Superior temporal gyrus (tissue), 1 donor: ENCODE measurements around the gene ETV2.
"Not testable (repeated sequence)": the region's sequence is repeated elsewhere in the genome, so short reads cannot be mapped to it uniquely, and the experiment has no call there.

ENCODE experiments used
- DNase-seq: peaks from one replicate; pipeline ENCODE4 v3.0.0-alpha.2; 2016; ENCODE audit errors: extremely low spot score

Gene ETV2

DNA sequence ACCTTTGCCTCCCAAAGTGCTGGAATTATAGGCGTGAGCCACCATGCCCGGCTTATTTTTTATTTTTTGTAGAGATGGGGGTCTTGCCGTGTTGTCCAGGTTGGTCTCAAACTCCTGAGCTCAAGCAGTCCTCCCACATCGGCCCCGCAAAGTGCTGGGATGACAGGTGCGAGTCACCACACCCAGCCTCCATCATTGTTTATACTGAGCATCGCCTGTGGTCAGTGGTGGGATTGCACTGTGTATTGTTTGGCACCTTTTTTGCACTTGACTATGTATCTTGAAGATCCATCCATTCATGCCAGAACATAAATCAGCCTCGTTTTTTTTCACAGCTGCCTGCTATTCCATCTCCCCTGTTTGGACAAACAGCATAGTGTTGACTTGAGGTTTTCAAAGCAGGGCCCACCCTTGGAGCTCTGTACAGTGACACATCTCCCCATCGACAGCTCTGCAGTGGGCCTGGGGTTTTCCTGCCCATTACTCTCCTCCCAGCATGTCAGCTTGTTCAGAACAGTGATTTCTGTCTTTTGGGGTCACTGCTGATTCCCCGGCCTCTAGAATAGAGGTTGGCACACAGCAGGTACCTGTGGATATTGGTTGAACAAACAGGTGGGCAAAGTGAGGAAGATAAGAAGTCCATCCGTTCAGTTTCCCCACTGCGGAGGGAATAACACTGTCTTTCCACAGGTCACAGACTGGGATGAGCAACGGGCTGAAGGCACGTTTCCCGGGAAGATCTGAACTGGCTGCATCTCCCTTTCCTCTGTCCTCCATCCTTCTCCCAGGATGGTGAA, 16.6 kb downstream of the ETV2 start:
- DNase-seq = no peak

DNA sequence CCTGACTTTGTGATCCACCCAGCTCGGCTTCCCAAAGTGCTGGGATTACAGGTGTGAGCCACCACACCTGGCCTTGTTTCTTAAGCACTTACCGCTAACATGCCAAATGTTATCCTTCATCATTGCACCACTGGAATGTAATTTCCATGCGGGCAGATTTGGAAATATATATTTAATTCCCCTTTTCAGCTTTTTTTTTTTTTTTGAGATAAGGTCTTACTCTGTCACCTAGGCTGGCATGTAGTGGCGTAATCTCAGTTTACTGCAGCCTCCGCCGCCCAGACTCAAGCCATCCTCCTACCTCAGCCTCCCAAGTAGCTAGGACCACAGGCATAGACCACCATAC, 20.4 kb downstream of the ETV2 start:
- DNase-seq = no peak

DNA sequence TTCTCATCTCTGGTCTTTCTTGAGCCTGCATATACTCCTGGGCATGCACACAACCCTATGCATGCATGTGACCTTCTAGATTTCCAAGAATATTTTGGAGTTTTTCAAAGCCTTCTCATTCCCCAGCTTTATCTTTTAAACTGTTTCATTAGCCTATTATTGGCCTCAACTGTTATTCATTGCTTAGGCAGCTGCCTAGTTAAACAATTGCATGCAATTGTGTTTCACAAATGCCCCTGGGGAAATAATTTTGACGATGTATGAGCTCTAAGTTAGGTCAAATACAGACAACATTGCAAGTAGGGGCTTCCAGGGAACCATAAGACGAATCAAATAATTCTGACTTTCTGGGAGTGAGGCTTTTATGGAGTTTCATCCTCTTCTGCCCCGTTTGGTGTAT, 22.4 kb downstream of the ETV2 start:
- DNase-seq = no peak

DNA sequence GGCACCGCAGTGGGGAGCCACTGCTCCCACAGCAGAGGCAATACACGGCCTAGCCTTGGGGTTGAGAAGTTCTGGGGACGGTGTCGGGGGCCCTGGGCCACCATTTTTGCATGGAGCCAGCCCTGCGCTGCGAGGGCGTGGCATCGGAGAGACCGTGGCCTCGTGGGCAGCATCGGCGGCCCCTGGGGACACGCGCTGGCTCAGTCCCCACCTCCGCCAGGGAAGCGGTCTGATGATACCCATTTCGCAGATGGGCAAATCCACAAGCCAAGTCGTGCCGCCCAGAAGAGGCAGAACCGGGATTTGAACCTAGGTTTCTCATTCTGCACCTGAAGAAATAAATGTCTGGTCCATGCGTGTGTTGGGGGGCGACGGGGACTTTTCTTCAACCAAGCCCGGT, 23.6 kb downstream of the ETV2 start:
- DNase-seq = no peak

DNA sequence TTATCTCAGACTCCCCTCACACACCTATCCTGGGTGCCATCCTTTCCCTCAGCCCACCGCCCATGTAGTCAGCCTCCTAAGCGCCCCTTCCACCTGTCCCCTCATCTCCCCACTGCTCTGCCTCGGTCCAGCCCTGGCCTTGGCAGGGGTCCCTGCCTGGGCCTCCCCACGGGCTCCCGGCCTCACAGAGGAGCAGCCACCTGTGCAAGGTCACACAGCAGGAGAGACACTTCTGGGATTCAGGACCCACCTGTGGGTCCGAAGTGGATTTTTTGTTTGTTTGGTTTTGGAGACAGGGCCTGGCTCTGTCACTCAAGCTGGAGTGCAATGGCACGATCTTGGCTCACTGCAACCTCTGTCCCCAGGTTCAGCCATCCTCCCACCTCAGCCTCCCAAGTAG, 24.1 kb downstream of the ETV2 start:
- no peak for DNase-seq

DNA sequence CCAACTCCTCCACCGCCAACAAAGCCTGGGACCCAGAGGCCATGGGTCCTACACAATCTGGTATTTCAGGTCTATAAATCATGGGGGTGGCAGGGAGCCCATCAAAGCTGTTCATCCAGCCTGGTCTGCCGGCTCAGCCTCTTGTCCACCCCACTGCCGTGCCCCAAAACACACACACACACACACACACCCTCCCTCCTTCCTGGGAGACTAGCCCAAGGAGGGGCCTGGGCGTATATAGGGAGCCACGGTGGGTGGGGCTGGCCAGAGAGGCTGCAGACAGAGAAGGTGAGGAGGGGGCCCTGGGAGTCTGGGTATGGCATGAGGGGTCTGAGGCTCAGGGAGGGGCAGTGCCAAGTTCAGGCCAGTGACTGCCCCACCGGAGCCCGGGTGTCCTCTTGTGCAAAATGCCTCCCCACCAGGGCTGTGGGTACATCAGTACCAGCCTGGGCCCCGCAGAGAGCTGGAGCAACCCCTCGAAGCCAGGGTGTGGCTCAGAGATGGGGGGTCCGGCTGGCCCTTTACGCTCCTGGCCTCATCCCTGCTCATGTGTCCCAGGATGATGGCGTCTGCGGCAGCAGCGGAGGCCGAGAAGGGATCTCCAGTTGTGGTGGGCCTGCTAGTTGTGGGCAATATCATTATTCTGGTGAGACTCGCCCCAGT, 24.8 kb downstream of the ETV2 start, which contains the start of gene UPK1A:
Gene UPK1A (plus strand): TSS at position 267 of the 663 bp plus-strand sequence. CDS start 296 bp downstream, at position 563.
- DNase-seq = no peak

GRCh38 chr19:35669566-35669965, 28.0 kb downstream of the ETV2 start:
- no peak for DNase-seq

DNA sequence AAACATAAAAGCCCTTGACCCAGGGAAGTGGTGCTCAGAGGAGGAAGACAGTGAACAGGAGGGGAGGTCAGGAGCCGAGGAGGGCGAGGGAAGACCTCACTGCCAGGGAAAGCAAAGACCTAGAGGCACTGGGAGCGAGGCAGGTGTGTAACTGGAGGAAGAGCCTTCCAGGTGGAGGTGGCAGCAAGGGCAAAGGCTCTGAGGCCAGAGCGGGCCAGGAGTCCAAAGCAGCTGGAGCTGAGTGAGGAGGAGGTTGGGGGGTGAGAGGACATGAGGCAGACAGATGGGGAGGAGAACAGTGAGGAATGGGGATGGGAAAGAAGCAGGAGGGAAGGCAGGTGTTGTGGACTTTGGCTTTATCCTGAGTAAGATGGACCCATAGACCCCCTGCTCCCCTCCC, 28.4 kb downstream of the ETV2 start:
- no peak for DNase-seq

DNA sequence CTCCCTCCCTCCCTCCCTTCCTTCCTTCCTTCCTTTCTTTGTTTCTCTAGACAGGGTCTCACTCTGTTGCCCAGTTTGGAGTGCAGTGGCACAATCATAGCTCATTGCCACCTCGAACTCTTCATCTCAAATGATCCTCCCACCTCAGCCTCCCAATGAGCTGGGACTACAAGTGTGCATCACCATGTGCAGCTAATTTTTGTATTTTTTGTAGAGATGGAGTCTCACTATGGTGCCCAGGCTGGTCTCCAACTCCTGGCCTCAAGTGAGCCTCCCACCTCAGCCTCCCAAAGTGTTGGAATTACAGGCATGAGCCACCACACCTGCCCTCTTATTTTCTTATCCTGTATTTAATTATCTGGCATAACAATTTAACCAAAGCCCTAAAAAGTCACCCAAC, 29.1 kb downstream of the ETV2 start:
- no peak for DNase-seq

DNA sequence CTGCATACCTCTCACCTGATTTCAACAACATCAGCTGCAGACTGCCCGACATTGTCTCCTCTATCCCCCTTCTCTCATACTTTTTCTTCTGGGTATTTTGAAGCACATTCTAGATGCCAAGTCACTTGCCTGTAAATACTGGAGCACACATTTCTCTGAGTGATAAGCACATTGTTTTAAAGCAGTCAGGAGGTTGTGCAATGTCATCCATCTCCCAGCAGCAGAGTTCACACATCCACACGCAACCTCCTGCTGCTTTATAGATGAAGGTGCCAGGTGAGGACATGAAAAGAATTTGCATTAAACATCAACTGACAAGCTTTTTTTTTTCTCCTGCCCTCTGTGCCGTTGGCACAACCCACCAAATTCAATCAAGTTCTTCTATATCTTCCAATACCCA, 30.3 kb downstream of the ETV2 start:
- DNase-seq = no peak

- no peak for DNase-seq
Measured at GRCh38 chr19:35673121-35673804, 31.7 kb downstream of the ETV2 start.

GRCh38 chr19:35675589-35676140, 34.1 kb downstream of the ETV2 start:
- DNase-seq = no peak

DNA sequence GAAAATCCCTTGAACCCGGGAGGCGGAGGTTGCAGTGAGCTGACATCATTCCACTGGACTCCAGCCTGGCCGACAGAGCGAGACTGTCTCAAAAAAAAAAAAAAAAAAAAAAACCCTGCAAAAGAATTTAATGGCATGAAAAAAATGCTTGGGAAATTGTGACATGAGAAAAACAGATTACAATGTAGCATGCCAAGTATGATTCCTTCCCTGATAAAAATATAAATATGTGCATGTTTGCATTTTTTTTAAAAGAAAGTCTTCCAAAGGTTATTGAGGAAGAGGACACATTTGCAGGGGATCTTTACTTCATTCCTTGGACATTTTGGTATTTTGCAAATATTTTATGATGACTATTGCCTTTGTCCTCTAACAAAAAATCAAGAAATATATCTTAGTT, 48.3 kb downstream of the ETV2 start:
- no peak for DNase-seq

GRCh38 chr19:35691106-35691505, 49.6 kb downstream of the ETV2 start:
- DNase-seq = not testable (repeated sequence)

DNA sequence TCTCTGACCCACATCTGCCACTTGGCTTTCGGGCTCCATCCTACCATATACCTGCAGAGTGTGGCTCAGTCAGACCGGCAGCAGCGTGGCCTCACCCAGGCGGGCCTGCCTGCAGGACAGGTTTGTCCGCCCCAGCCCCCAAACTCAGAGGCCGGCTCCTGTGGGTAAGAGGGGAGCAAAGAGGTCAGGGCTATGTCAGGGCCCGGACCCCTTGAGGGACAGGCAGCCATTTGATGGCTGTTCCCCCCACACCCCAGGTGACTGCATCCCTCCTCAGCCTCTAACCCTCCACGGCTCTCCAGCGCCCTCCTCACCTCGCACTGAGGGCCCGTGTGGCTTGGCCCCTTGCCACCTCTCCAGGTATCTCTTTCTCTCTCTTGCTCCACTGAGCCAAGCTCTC, 50.5 kb downstream of the ETV2 start:
- DNase-seq = no peak

DNA sequence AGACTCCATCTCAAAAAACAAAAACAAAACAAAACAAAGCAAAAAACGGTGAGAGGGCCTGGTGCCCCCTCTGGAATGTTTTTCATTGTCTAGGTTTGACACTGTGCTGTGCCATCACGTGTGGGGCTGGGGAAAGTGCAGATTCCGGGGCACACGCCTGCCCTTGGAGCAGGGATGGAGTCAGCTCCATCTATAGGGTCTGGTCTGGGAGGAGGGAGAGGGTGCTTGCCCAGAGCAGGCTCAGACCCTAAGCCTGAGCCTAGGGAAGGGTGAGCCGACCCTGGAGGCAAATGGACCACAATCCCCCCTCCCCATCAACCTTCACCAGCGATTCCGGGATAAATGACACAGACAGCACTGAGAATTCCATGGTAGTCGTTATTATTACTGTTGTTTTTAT, 51.9 kb downstream of the ETV2 start:
- no peak for DNase-seq

DNA sequence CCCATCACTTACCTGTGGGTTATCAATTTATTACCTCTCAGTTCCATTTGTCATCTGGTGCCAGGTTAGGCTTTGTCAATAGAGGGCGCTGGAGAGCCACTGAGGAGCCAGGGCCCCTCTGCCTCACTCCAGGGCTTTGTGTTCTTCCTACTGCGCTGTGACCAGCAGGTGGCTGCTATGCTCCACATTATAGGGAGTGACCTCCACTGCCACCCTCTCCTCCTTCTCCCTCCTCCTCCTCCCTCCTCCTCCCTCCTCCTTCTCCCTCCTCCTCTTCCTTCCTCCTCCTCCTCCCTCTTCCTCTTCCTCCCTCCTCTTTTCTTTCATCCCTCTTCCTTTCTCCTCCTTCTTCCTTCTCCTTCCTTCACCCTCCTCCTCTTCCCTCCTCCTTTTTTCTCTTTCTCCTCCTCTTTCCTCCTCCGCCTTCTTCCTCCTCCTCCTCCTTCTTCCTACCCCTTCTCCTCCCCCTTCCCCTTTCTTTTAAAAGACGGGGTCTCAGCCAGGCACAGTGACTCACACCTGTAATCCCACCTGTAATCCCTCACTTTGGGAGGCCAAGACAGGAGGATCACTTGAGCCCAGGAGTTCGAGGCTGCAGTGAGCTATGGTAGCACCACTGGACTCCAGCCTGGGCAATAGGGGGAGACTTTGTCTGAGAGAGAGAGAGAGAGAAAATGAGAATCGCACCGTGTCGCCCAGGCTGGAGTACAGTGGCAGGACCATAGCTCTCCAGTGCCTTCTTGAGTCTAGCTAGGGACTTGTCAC, 52.5 kb downstream of the ETV2 start:
- DNase-seq = peak; percentile 94
